Left ventricle myocardium inferior (tissue), 1 donor: ENCODE measurements around the gene TCF15. TPM values are rescaled to one million over a fixed set of nuclear protein-coding genes. Genes with fewer than 3 reads are reported as not detected.

ENCODE experiments used
- DNase-seq: peaks from one replicate; pipeline ENCODE4 v3.0.0-alpha.2; 2020
- H3K27ac ChIP-seq: fragments of 200-600 bp; replicated peaks from 2 replicates; pipeline ENCODE4 v1.8.0; 2021
- H3K27me3 ChIP-seq: fragments of 200-600 bp; 2 replicates; pipeline ENCODE4 v1.8.0; 2021; ENCODE audit warnings: low read depth
- H3K36me3 ChIP-seq: fragments of 200-600 bp; 2 replicates; pipeline ENCODE4 v1.8.0; 2021
- H3K4me1 ChIP-seq: fragments of 200-600 bp; 2 replicates; pipeline ENCODE4 v1.8.0; 2021
- H3K4me3 ChIP-seq: fragments of 200-600 bp; 2 replicates; pipeline ENCODE4 v1.8.0; 2021; ENCODE audit warnings: mild to moderate bottlenecking, moderate library complexity
- H3K9me3 ChIP-seq: fragments of 200-600 bp; replicated peaks from 2 replicates; pipeline ENCODE4 v1.8.0; 2021
- CTCF ChIP-seq: fragments of 200-600 bp; IDR thresholded peaks from 2 replicates; pipeline ENCODE4 v1.8.0; 2021; ENCODE audit warnings: antibody characterized with exemption, mild to moderate bottlenecking, borderline replicate concordance
- intact Hi-C: fragments of 100-400 bp; cut with micrococcal nuclease; formaldehyde crosslinking; loops from one replicate; pipeline ENCODE4 v1.11.0; 2022
- total RNA-seq: library from RNA; stranded (reverse); fragmentation: NEBNext Ultra II Directional; extraction: Animal tissue kit (Norgen Biotek cat#: 25700); gene quantifications from one replicate; pipeline ENCODE4 v1.2.1, GENCODE V29; 2021
- donor health status: DM: no; HTN: yes; CAD: no; lungs with severe emphysema.

Gene TCF15
- total RNA-seq, 1 donor from 2014 or later, result 11.1 TPM

- intact Hi-C loops, result no loop called here
- no peak for TF ChIP-seq CTCF
- H3K4me3 ChIP-seq, result no peak overlapping the region
- peaks cover 71% of the 10 kb centered on the region for H3K4me1 ChIP-seq
- peaks cover 6% of the 10 kb centered on the region for H3K9me3 ChIP-seq
- no peaks in the 10 kb centered on the region for H3K27me3 ChIP-seq
- H3K36me3 ChIP-seq, result peaks cover 41% of the 10 kb centered on the region
- H3K27ac ChIP-seq, result no peak overlapping the region
- no peak for DNase-seq
Measured at GRCh38 chr20:650281-650680, 40.2 kb upstream of the TCF15 start.

GRCh38 chr20:647479-648019 lies 37.4 kb upstream of the TCF15 start:
- Histone ChIP-seq H3K4me3 (no peak overlapping the region), H3K4me1 (peaks cover 60% of the 10 kb centered on the region), H3K27ac (peak overlapping the region; percentile 66), H3K27me3 (no peaks in the 10 kb centered on the region), H3K36me3 (peaks cover 41% of the 10 kb centered on the region), H3K9me3 (peaks cover 6% of the 10 kb centered on the region)
- no peak for DNase-seq
- intact Hi-C loops, result loop anchor here (2.0 kb wide), 1 partner anchor 87 kb away; no protein-coding TSS in a partner anchor
- no peak for TF ChIP-seq CTCF

DNA sequence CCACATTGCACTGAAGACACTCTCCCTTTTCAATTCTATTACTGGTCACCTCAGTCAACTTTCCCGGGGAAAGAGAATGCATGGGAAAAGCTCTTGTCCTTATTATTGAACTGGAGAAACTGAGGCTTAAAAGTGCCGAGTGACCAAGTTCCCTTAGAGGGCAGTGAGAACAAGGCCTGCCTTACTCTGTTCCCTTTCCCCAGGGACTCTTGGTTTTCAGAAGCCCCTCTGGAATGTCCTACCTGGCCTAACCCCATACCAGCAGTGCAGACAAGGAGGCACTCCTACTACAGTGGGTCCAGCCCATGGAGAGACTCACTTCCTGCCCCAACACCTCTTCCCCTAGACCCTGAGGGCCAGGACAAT lies 36.7 kb upstream of the TCF15 start:
- intact Hi-C loops, result loop anchor here (2.0 kb wide), 1 partner anchor 86 kb away; no protein-coding TSS in a partner anchor
- Histone ChIP-seq H3K9me3 (peaks cover 6% of the 10 kb centered on the region), H3K27ac (peak overlapping the region; percentile 66), H3K4me1 (peaks cover 55% of the 10 kb centered on the region), H3K4me3 (no peak overlapping the region), H3K36me3 (peaks cover 41% of the 10 kb centered on the region), H3K27me3 (no peaks in the 10 kb centered on the region)
- TF ChIP-seq CTCF, result no peak
- DNase-seq, result no peak

- intact Hi-C loops, result loop anchor here (2.0 kb wide), 1 partner anchor 85 kb away; no protein-coding TSS in a partner anchor
- H3K4me3 ChIP-seq, result no peak overlapping the region
- TF ChIP-seq CTCF, result no peak
- peaks cover 6% of the 10 kb centered on the region for H3K9me3 ChIP-seq
- no peak for DNase-seq
- no peaks in the 10 kb centered on the region for H3K27me3 ChIP-seq
- H3K27ac ChIP-seq, result peak overlapping the region; percentile 66
- H3K36me3 ChIP-seq, result peaks cover 41% of the 10 kb centered on the region
- peaks cover 50% of the 10 kb centered on the region for H3K4me1 ChIP-seq
Measured at GRCh38 chr20:646107-646867, 36.2 kb upstream of the TCF15 start.

DNA sequence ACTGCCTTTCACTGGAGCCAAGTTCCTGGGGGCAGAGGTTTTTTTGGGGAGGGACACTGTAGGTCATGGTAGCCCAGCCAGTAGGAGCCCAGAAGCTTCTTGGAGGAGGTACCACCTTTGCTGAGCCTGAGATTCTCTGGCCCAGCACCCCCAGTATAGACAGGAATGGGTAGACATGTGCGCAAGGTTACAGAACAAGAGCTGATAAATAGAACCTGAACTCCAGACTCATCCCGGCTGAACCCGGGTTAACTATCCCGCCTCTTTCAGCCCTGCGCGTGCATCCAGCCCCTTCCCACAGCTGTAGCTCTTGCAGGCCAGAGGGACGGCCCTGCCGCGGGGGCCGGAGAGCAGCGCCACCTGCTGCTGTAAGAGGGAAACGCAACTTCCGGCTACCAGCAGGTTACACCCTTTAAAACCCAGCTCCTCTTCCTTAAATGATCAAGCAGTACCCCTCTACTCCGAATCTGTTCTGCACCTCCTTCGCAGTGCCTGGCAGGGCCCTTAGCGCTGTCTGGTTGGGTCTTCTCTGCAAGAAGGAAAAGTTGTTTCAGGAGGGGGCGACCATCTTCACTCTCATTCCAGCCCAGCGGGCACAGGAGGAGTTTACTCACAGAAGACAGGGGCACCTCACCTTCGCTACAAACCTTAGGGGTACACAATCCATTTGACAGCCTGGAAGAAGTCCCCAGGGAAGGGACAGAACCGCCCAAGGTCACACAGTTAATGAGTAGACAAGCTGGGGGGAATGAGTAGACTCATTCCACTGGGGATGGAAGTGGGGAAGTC lies 35.4 kb upstream of the TCF15 start:
- Histone ChIP-seq H3K4me3 (no peak overlapping the region), H3K27me3 (no peaks in the 10 kb centered on the region), H3K27ac (peak overlapping the region; percentile 66), H3K9me3 (peaks cover 6% of the 10 kb centered on the region), H3K4me1 (peaks cover 42% of the 10 kb centered on the region), H3K36me3 (peaks cover 33% of the 10 kb centered on the region)
- peak; percentile 71 for DNase-seq
- TF ChIP-seq CTCF, result no peak
- intact Hi-C loops, result loop anchor here (2.0 kb wide), 1 partner anchor 85 kb away; no protein-coding TSS in a partner anchor
